Body of pancreas (tissue), 4 donors: ENCODE measurements around the gene WNT3.

Source experiments
- CTCF ChIP-seq, 7 experiments: fragments of 450-650 bp in 4 of 7; fragments of 200-600 bp in 3 of 7; sonication (generic) in 3 of 7; IDR thresholded peaks; one replicate each; pipeline ENCODE4 v1.5.1; 2016 to 2019; ENCODE audit warnings: antibody characterized with exemption in 7 of 7
- POLR2A ChIP-seq, 3 donors: fragments of 450-650 bp; IDR thresholded peaks; one replicate each; pipeline ENCODE4 v1.6.1; 2016; ENCODE audit warnings: antibody characterized with exemption in 3 of 3, mild to moderate bottlenecking in 2 of 3

- TF ChIP-seq CTCF (IDR thresholded peaks at IDR 0.05) (no peak), POLR2A (IDR thresholded peaks at IDR 0.05) (no peak)
Observed at GRCh38 chr17:46803544-46803943, 14.9 kb downstream of the WNT3 start.
